Activated CD8-positive, alpha-beta memory T cell treated with anti-CD3 and anti-CD28 coated beads for 1 hour (primary cell): ENCODE results near the gene MGAT4B.
A peak's percentile ranks its signal among the peaks of the same experiment; 100 is the strongest.

Source experiments
- DNase-seq, 2 donors: peaks; one replicate each; pipeline ENCODE4 v3.0.0-alpha.2; 2020; ENCODE audit warnings: low read depth in 1 of 2; ENCODE audit errors: extremely low read depth in 1 of 2

Gene MGAT4B

DNA sequence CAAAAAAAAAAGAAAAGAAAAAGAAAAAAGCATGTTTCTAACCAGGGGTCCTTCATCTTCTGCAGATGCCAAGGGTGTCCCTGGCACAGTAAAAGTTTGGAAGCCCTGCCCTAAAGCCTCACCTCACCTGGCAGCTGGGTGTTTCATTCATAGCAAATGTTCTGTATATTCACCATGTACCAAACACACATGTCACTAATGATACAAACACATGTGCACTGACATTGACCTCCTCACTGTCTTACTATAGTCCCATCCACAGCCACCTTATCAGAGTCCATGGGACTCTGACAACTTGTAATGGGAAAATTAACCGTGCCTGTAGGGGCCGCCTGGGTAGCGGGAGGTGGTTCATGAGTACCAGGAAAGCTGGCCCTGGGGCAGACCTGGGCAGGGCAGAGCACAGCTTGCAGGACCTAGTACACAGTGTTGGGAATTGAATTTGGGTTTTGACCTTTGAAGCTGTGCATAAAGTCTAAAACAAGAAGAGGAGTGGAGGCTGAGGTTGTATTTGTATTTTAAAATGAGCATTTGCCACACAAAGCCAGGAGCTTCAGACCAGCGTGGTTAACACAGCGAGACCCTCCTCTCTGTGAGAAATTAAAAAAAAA lies 6.4 kb upstream of the MGAT4B start:
- DNase-seq = no peak

DNA sequence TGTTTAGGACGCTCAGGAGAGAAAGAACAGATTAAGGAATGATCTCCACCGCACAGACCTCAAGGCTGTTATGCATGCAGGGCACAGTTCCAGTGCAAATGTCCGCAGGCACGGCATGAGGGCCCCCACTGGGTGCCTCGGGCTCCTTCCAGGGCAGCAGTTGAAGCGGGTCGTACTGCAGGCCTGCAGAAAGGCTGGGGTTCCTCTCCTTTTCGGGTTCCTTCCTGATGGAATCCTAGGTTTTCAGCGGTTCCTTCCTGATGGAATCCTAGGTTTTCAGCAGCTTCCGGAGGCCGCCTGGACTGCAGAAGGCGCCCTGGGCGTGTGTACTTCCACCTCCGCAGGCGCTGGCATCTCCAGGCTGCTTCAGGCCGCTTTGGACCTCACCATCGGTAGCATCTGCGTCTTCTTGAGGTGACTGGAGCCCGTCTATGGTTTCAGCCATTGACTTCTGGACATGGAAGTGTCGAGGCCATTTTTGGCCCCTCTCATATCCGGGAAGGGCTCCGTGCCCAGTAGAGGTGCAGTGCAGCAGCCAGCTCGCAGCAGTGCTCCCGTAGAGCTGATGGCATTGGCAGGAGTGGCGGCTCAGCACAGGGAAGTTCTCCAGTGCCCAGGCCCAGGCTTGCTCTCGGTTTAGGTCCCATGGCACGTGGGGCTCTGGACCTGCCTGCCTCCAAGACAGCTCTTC lies 5.6 kb upstream of the MGAT4B start:
- DNase-seq = no peak

GRCh38 chr5:179805529-179806249 lies 977 bp downstream of the MGAT4B start:
- no peak for DNase-seq

DNA sequence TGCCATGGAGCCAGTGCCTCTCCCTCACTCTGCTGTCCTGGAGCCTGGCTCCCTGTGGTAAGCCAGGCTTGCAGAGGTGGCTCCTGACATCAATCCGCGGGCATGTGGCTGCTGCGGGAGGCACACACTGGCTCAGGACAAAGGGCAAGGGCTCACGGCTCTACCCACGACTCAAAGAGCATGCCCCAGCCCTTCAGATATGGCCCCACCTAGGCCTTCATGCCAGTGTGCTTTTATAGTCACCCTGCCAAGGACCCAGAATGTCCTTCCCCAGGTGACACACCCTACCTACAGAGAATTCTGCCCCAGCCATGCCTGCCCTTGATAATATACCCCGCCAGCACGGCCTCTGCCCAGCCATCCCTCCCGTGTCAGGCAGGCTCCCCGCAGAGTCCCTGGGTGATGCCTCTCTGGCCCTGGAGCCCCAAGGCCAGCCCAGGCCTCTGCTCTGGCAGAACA lies 1.6 kb downstream of the MGAT4B start:
- no peak for DNase-seq

- no peak for DNase-seq
These were observed 2.1 kb downstream of the MGAT4B start for GRCh38 chr5:179804555-179804947.

DNA sequence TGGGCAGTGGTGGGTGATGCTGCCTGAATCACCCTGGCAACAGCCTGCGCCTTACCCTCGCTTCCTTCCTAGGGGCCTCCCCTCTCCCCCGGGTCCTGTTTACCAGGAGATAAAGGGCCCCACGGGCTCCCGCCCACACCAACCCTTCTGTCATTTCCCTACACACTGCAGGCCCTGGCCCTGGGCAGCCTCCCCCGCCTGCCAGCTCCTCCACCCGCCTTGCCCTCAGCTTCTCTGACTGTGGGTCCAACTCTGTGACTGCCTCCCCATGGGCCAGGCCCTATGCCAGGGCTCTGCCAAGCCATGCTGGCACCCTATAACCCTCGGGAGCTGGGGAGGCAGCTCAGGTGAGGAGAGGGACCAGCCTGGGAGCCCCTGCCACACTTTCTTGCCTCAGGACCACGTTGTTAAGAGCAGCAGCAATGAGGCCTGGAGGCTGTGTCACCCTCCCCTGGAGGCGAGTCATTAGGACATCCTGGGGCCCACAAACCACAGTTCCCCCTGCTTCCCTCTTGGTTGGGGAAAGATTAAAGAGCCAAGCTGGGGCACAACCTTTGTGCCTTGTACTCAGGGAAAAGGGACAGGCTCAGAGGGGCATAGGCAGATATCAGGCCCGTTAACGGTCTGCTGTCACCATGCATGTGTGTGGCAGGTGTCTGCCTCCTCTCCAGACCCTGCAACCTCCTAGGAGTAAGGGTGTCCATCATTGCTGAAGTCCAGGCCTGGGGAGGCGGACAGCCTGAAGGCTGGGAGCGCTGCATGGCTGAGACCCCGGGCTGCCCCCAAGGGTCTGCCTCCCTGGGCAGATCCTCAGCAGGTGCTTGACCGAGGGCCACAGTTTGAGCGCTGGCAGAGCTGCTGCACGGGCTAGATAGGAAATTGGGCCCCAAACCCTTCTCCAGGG lies 2.8 kb downstream of the MGAT4B start:
- no peak for DNase-seq

DNA sequence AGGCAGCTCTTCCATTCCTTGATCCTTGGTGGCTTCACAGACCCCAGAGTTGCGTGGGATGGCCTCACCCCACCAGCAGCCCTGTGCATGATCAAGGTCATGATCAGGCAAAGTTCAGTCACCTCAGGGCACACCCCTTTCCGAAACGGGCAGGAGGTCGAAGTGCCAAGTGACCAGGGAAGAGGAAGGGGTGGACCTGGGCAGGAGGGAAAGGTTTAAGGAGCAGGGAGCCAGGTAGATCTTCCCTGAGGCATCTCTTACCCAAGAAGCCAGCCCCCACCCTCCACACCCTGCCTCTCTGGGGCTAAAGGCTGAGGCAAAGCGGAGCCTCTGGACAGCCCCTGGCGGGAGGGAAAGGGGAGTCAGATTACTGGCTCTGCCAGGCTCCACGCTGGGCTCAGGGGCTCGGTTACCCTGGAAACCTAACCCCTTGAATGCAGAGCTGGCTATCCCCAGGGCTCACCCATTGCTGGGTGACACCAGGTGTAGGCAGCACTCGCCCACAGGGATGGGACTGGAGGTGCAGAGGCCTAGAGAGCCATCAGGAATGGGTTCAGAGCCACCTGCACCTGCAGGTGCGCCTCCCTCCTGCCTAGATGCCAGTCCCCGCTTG lies 3.6 kb downstream of the MGAT4B start:
- no peak for DNase-seq

DNA sequence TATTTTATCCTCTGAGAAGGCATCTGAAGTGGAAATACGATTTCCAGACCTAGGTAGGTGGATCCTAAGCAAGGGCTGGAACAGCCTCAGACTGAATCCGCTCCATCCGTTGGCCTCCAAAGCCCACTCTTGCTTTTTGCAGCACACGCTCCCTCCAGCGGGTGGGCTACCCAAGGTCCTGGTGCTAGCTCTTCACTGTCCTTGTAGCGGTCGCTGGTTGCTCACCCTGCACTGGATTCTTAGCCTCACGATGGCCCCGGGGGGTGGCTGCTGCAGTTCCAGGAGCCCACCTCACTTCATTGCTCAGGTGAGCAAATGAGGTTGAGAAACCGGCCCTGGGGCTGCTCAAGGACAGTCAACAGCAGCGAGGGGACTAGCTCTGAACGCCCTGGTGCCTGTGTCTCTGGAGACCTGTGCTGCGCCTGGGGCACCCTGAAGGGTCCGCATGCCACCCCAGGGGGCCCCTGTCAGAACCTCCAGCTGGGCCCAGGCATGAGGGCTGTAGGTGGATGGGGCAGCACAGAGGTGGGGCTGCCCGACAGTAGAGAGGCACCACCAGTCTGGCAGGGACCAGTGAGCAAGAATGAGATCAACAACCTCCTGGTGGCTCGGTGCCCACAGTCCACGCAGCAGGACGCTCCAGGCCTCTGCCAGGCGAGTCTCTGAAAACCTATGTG lies 4.3 kb downstream of the MGAT4B start:
- DNase-seq = no peak

DNA sequence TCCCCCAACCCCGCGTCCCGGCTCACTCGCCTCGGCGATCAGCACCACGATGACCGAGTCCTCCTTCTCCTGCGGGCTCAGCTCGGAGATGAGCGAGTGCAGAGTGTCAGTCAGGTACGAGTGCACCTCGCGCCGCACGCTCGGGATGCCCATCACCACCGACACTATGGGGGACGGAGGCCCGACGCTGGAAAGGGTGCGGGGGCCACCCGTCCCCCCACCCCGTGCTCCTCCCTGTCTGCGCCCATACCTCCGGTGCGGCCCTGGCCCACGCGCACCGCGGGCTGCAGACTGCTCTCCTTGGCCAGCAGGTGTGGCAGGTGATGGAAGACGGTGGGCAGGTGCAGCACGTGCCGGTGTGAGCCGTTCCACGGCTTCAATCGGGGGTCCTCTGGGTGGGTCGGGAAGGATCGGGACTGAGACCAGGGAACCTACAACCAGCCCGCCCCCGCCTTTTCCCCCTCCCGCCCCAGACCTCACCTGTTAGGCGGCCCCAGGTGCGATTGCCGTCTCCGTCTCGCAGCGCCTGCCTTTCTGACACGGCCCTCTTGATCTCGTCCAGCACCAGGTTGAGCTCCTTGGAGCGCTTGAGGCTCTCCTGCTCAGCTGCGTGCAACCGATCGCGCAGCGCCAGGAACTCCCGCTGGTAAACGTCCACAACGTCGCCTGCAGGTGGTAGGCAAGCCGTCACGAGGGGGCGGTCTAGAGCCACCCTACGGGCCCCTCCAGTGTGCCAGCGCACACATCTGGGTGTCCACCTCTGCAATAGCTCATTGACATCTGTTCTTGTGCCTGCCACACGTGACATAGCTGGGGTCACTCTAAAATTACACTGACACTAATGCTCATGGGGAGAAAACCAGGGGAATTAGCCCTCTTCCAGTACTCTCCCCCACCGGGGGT lies 5.1 kb downstream of the MGAT4B start:
- peak; percentile 62 to 78 for DNase-seq

DNA sequence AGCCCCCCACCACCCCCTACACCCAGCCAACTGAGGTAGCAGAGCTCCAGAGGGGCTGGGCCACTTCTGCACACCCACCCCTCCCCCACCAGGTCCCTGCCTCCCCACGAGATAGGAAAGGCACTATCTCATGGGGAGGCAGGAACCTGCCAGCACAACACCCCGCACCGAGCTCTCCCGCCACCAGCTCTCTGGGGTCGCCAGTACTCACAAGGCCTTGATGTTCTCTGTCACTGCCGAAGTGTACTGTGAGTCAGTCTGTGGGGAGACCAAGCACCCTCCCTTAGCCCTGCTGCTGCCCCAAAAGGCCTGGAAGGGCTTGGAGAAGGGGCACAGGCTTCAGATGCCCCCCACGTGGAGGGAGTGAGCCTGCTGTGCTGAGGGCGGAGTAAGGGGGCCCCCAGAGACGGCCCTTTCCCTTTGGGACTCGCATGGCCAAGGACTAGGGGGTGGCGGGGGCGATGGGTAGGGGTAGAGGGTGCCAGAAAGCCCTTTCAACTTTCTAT lies 5.9 kb downstream of the MGAT4B start:
- no peak for DNase-seq

DNA sequence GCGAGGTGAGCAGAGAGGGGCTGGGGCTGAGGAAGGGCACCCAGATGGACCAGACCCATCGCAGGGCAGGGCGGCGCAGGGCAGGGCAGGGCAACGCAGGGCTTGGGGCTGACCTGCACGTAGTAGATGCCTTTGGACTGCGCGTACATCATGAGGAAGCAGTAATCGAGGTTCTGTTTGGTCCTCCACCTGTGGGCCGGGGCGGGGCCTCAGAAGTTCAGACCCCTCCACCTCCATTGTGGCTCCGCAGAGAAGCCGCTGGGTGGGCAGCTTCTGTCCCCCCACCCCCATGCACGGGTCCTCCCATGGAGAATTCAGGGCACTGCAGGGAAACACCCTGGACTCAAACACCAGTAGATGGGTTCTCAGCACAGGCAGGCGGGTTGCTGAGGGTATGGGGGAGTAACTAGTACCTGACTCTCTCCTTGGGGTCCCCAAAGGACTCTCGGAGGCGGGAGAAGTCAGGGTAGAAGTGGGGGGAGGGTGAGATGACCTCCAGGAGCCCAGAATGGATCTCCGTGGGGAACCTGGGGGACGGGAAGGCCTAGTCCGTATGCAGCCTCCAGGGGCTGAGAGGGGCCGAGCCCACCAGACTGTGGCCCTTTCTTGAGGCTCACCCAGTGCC lies 6.5 kb downstream of the MGAT4B start:
- no peak for DNase-seq

DNA sequence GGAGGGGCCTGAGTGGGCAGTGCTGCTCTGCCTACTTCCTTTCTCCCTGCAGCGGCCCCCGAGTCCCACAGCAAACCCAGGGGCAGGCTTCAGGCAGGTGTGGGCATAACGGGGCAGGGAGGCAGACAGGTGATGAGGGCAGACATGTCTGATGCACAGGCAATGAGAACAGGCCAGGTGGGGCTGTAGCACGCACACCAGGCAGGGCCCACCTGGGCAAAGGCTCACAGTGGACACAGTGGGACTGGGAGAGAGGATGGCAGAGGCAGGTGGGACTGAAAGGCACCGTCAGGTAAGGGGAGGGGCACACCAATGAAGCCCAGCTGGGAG lies 7.1 kb downstream of the MGAT4B start:
- DNase-seq = no peak

DNA sequence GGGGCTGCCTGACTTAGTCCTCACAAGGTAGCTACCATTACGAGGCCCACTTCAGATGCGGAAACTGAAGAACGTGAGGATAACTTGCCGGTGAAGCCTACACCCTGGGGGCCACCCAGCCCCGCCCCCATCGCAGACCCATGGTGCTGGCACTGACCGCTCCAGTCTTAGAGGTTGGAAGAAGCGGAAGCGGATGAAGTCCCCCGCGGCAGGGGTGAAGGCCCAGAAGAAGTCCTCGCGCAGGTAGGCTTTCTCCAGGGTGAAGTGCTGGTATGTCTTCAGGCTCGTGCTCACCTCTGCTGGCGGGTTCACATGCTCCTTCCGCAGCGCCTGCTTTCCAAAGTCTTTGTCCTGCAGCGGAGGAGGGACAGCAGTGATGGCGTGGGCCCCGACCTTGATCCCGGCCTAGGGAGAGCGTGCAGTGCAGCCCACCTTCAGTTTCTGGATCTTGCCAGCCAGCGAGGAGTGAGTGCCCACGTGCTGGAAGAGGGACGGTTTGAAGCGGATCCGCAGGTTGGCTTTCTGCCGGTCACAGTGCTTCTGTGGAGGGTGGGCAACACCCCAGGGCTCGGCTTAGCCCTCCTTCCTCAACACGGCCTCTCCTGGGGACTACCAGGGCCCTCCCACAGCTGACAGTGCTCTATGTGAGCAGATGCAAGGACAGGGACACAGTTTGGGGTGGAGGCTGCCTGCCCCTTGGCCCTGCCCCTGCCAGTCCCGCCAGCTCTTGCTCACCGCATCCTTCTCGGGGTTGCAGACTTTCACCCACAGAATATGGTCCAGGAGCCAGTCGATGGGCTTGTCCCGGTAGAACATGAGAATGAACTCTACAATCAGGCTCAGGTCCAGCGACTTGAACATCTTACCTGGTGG lies 7.7 kb downstream of the MGAT4B start:
- DNase-seq = no peak

DNA sequence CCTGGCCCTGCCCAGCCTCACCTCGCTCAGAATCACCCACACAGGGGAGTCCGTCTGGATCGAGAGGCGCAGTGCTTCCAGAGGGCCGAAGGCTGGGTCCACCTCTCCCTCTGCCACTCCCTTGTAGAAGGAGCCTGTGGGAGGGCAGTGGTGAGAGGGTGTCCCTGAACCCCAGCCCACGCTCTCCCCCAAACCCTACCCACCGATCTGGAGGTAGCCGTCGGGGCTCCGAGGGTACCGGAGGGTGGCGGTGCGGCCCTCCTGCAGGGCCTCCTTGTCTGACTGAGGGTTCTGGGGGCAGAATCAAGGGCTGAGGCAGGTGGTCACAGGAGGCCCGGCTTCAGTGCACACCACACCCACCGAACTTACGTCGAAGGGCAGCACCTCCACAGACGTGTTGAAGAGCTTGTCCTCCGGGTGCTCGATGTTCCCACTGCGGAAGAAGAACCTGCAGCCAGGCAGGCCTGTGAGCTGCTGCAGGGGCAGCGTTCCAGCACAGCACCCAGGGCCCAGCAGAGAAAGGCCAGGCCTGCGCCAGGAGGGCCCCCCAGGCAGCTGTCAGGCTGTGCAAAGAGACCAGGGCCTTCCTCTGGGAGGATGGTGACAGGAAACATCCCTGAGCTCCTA lies 8.4 kb downstream of the MGAT4B start:
- DNase-seq = no peak

- no peak for DNase-seq
These were observed 8.9 kb downstream of the MGAT4B start for GRCh38 chr5:179797741-179798140.

- no peak for DNase-seq
These were observed 9.6 kb downstream of the MGAT4B start for GRCh38 chr5:179796877-179797608.
